Sigmoid colon (tissue), 4 donors: ENCODE results near the gene ARHGAP28.

Experiments used
- POLR2AphosphoS5 ChIP-seq, 4 donors: sonication (generic); formaldehyde crosslinking; IDR thresholded peaks; one replicate each; pipeline ENCODE4 v1.6.1; 2017; ENCODE audit warnings: antibody characterized with exemption in 4 of 4
- TF ChIP-seq, protein P1 (sequence below), 4 experiments: fragments of 450-650 bp in 3 of 4; fragments of 200-600 bp in 1 of 4; IDR thresholded peaks; one replicate each; pipeline ENCODE4 v1.5.1; 2016 to 2019; ENCODE audit warnings: antibody characterized with exemption in 4 of 4, mild to moderate bottlenecking in 3 of 4, moderate library complexity in 2 of 4

GRCh38 chr18:6773777-6774176 is 44.3 kb downstream of the ARHGAP28 start:
- no peak for TF ChIP-seq POLR2AphosphoS5 (IDR thresholded peaks at IDR 0.05)
- TF ChIP-seq, protein P1, sequence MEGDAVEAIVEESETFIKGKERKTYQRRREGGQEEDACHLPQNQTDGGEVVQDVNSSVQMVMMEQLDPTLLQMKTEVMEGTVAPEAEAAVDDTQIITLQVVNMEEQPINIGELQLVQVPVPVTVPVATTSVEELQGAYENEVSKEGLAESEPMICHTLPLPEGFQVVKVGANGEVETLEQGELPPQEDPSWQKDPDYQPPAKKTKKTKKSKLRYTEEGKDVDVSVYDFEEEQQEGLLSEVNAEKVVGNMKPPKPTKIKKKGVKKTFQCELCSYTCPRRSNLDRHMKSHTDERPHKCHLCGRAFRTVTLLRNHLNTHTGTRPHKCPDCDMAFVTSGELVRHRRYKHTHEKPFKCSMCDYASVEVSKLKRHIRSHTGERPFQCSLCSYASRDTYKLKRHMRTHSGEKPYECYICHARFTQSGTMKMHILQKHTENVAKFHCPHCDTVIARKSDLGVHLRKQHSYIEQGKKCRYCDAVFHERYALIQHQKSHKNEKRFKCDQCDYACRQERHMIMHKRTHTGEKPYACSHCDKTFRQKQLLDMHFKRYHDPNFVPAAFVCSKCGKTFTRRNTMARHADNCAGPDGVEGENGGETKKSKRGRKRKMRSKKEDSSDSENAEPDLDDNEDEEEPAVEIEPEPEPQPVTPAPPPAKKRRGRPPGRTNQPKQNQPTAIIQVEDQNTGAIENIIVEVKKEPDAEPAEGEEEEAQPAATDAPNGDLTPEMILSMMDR (IDR thresholded peaks at IDR 0.05): no peak
